Stimulated activated CD8-positive, alpha-beta memory T cell treated with anti-CD3 and anti-CD28 coated beads, Interleukin-7, amount 100 ng/mL, for 48 hours (primary cell): ENCODE results near the gene PIAS2.
"Not testable (repeated sequence)": the region's sequence is repeated elsewhere in the genome, so short reads cannot be mapped to it uniquely, and the experiment has no call there.

Experiments
- DNase-seq, 2 donors: peaks; one replicate each; pipeline ENCODE4 v3.0.0-alpha.2; 2020; ENCODE audit warnings: low read depth in 1 of 2; ENCODE audit errors: extremely low read depth in 1 of 2

Gene PIAS2

GRCh38 chr18:46910856-46911255, 6.5 kb downstream of the PIAS2 start:
- DNase-seq, result no peak

GRCh38 chr18:46909497-46909896, 7.8 kb downstream of the PIAS2 start:
- no peak for DNase-seq

- no peak for DNase-seq
Measured at GRCh38 chr18:46903406-46903805, 13.9 kb downstream of the PIAS2 start.

GRCh38 chr18:46899274-46899948, 17.9 kb downstream of the PIAS2 start:
- no peak for DNase-seq

GRCh38 chr18:46894124-46894523, 23.2 kb downstream of the PIAS2 start:
- DNase-seq, result peak in 1 of 2 donors; percentile 11

- no peak for DNase-seq
Measured at GRCh38 chr18:46893360-46893759, 23.9 kb downstream of the PIAS2 start.

- DNase-seq, result no peak
Measured at GRCh38 chr18:46892842-46893241, 24.5 kb downstream of the PIAS2 start.

- DNase-seq, result peak in 1 of 2 donors; percentile 3
Measured at GRCh38 chr18:46891742-46892214, 25.5 kb downstream of the PIAS2 start.

- DNase-seq, result no peak
Measured at GRCh38 chr18:46888965-46889364, 28.3 kb downstream of the PIAS2 start.

GRCh38 chr18:46886893-46887292, 30.4 kb downstream of the PIAS2 start:
- DNase-seq, result no peak

GRCh38 chr18:46883180-46883579, 34.1 kb downstream of the PIAS2 start:
- no peak for DNase-seq

GRCh38 chr18:46877329-46877987, 39.8 kb downstream of the PIAS2 start:
- DNase-seq, result no peak

GRCh38 chr18:46868169-46868921, 49.0 kb downstream of the PIAS2 start:
- no peak for DNase-seq

- DNase-seq, result no peak
Measured at GRCh38 chr18:46867367-46868143, 49.8 kb downstream of the PIAS2 start.

- no peak for DNase-seq
Measured at GRCh38 chr18:46866523-46866922, 50.8 kb downstream of the PIAS2 start.

GRCh38 chr18:46865245-46865644, 52.1 kb downstream of the PIAS2 start:
- not testable (repeated sequence) for DNase-seq

- no peak for DNase-seq
Measured at GRCh38 chr18:46859855-46860254, 57.5 kb downstream of the PIAS2 start.

- no peak for DNase-seq
Measured at GRCh38 chr18:46858290-46858689, 59.0 kb downstream of the PIAS2 start.

- DNase-seq, result no peak
Measured at GRCh38 chr18:46856973-46857372, 60.3 kb downstream of the PIAS2 start.

- DNase-seq, result no peak
Measured at GRCh38 chr18:46849007-46849406, 68.3 kb downstream of the PIAS2 start.

- no peak for DNase-seq
Measured at GRCh38 chr18:46843372-46843771, 73.9 kb downstream of the PIAS2 start.
